GM21786 (cell line): ENCODE data around the gene PEAK3.

Experiments
- ATAC-seq: cut with Tn5 transposase; IDR thresholded peaks from one replicate; pipeline ENCODE4 v1.9.1; 2021; ENCODE audit not compliant: unreplicated experiment

The PEAK3 gene, protein sequence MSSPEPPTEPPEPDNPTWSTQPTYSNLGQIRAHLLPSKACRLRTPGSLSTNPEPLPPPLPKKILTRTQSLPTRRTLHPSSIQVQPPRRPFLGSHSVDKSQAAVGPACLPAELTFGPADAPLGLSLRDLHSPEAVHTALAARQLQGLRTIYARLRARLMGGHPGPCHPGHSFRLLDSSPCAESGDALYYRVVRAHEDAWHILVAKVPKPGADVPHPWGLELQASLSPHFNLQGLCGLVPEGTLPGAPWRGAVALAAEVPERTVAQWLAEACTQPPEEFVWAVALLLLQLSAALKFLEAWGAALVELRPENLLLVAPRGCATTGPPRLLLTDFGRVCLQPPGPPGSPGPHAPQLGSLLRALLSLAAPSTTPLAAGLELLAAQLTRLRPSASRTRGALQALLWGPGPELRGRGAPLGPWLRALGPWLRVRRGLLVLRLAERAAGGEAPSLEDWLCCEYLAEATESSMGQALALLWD

DNA sequence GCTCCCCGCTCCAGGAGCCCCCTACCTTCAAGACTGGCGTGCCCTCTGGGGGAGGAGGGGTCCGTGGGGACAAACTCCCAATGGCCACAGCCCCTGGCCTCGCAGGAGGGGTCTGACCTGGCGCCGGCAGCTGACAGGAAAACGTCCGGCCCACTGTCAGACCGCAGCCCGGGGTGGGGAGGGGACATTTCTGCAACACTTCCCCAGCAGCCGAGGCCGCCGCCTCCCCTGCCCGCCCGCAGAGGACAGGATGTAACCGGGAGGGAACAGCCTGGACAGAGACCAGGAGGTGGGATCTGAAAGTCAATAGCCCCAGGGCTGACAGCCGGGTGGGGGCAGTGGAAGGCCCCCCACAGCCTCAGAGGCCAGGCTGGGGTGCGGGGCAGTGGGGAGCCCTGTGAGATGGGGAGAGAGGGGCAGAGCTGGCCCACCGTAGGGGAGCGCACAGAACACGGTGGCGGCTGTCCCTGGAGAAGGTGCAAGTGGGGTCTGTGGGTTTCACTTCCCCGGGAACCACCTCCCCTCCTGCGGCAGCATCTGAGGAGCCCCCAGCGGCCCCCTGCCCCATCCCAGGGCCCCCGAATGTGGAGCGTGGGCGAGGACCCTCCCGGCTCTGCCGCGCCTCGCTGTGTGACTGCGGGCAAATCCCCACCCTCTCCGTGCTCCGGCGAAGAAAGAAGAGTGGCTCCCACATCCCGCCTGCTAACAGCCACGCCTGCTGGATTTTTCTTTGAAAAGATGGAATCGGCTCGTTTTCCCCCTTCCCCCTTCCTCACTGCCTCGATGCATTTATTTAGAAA lies at the start of gene PEAK3:
Gene PEAK3 (minus strand): TSS at position 114 of the 800 bp plus-strand sequence. CDS start 1,244 bp downstream, outside the sequence.
- ATAC-seq: no peak

DNA sequence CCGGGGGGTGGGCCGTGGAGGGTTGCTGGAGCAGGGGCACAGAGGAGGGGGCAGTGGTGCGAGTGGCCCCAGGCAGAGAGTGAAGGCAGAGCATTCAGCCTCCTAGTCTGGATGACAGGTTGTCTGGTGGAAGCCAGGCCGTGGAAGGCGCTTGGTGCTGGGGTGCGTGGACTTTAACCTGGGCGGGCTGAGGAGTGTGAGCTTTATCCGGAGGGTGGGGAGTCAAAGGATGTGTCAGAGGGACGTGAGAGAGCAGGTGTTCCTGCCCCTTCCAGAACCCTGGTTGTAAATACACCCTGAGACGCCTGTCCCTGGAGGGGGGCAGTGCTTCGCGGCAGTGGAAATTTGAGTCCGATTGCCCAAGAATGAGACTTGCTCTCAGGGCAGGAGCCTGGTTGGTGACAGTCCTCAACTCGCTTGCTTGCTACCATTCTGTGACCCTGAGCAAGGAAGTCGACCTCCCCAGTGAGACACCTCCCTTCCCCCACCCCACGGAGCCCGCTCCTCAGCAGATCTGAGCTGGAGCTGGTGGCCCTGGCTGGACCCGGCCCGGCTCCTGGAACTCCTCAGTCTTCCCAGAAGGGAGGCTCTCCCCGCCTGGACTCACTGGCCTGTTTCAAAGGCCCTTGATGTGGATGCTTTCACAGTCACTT lies 48.8 kb upstream of the PEAK3 start:
- ATAC-seq: no peak

DNA sequence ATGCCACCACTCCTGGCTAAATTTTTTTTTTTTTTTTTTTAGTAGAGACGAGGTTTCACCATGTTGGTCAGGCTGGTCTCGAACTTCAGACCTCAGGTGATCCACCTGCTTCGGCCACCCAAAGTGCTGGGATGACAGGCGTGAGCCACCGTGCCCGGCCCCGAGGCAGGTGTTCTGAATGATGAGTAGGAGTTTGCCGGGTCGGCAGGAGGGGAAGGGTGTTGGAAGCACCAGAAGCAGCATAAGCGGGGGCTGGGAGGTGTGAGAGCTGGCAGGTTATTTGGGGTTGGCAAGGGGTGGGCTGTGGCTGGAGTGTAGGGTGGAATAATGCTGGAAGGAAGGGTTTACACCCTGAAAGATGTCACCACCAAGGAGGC lies 48.3 kb upstream of the PEAK3 start:
- ATAC-seq: no peak

DNA sequence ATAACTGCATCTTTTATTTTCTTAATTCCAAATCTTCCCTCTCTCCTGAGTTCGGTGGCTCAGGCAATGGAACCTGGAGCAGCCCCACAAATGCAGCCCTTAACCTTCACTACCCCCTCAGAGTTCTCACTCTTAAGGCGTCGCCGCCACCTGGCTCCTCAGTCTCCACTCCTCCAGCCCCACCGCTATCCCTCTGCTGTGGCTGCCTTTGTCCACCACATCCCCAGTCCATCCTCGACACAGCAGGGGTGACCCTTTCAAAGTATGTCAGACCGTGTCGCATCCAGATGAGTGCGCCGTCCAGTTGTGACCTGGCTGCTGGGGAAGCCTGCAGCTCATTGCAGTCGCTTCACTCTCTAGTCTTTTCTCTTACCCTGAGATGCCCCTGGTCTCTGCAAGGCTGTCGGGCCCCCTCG lies 47.5 kb upstream of the PEAK3 start:
- ATAC-seq: no peak

DNA sequence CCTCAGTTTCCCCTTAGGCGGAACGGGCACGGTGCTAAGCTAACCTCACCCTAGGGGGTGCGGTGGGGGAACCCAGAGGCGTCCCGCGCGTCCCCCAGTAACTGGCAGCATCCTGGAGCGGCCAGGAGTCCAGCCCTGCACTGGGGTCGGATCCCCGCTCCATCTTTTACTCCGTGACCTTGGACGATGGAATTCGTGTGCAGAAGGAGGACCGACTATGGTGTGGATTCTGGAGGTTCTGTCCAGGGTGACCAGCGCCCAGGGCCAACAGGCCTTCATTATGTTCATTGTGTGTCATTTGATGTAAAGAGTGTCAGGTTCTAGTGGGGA lies 47.1 kb upstream of the PEAK3 start:
- ATAC-seq: no peak

DNA sequence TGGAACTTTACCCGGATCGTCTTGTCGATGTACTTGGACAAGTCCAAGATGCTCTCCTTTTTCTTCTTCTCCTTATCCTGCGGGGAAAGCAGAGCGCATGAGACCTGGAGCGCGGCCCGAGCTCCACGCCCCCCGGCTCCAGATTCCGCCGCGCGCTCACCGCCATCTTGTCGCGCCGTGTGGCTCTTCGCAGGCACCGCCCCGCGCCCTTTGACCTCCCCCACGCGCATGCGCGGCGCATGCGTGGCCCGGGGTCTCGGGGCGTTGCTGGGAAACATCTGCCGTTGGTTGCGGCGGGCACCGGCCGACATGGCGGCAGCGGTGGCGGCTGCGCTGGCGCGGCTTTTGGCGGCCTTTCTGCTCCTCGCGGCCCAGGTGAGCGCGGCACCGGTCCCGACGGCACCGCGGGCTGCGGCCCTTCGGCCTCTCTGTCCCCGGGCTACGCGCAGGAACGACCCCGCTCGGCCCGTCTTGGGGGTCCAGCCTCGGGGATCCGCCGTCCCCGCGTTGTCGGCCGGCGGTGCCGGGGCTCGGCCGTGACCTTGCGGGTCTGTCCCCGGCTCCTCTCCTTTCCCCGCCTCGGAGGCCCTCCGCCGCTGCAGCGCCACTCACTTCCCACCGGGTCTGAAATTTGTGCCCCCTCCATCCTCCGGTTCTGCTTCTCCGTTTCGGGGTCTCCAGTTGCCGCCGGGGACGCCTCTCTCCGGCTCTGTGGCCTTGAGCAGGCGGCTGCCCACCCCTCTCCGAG lies 46.6 kb upstream of the PEAK3 start, which contains the start of the genes LSM7 and SPPL2B:
Gene LSM7 (minus strand): TSS at position 186 of the 748 bp plus-strand sequence. CDS start 20 bp downstream, at position 166.
Gene SPPL2B (plus strand): TSS at position 284 of the 748 bp plus-strand sequence. CDS start 26 bp downstream, at position 310.
- no peak for ATAC-seq

DNA sequence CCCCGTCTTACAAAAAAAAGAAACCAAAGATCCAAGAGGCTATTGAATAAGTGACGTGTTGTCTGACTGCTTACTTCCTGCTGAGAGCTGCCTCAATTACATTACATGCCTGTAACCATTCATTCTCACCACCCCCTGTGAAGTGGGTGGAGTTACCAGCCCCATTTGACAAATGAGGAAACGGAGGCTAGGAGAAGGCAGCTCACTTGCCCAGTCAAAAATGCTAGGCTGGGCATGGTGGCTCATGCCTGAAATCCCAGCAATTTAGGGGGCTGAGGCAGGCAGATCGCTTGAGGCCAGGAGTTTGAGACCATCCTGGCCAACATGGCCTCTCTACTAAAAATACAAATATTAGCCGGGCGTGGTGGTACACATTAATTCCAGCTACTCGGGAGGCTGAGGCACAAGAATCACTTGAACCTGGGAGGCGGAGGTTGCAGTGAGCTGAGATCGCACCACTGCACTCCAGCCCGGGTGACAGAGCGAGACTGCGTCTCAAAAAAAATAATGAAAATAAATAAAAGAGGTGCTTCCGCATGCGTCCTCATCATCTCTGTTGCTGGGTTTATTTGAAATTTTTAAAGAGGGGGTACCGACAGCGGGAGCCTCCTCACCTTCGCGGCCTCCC lies 45.9 kb upstream of the PEAK3 start:
- ATAC-seq: no peak

DNA sequence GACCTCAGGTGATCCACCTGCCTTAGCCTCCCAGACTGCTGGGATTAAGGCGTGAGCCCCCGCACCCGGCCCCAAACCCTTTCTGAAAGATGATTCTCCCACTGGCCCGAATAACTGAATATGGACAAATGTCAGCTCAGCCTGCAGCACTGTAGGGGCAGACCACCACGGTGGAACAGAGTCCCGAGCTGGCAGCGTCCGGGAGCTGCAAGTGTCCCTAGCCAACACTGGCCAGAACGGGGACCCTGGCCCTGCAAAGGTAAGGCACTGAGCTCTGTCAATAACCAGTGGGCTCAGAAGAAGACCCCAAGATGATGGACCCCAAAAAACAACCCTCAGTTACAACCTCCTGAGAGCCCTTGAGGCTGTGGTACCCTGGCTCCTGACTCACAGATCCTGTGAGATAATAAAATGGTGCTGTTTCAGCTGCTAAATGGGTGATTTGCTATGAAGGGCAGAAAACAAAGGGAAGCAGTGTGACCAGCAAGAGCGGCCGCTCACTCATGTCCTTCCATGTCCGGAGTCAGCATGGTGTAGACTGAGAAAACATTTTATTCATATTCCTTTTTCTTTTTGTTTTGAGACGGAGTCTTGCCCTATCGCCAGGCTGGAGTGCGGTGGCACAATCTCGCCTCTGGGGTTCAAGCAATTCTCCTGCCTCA lies 44.9 kb upstream of the PEAK3 start:
- ATAC-seq: no peak

DNA sequence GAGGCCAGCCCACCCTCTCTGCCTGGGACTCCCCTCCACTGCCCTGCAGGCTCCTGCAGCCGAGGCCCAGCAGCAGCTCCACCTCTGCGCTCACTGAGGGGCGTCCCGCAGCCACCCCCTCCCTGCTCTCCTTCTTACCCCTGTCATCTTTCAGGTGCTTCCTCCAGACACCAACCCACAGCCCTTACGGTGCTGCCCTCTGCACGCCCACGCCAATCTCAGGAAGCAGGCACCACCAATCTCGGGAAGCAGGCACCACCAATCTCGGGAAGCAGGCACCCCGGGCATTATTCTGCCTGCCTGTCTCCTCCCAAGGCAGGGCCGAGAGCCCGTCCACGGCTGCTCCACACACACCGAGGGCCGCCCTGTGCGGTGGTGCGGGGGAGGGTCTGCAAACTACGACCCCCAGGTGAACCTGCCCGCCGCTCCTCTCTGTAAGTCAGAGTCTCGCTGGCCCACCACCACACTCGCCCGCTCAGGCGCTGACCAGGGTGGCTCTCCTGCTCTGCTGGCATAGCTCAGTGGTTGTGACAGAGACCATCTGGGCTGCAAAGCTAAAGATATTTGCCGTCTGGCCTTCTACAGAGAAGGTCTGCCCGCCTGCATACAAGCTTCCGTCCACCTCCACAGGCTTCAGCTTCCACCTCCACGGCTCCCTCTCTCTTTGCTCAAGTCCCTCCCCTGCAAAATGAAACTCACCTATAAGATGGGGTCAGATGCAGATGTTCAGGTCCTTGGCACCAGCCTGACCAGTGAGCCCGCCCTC lies 43.5 kb upstream of the PEAK3 start:
- no peak for ATAC-seq

DNA sequence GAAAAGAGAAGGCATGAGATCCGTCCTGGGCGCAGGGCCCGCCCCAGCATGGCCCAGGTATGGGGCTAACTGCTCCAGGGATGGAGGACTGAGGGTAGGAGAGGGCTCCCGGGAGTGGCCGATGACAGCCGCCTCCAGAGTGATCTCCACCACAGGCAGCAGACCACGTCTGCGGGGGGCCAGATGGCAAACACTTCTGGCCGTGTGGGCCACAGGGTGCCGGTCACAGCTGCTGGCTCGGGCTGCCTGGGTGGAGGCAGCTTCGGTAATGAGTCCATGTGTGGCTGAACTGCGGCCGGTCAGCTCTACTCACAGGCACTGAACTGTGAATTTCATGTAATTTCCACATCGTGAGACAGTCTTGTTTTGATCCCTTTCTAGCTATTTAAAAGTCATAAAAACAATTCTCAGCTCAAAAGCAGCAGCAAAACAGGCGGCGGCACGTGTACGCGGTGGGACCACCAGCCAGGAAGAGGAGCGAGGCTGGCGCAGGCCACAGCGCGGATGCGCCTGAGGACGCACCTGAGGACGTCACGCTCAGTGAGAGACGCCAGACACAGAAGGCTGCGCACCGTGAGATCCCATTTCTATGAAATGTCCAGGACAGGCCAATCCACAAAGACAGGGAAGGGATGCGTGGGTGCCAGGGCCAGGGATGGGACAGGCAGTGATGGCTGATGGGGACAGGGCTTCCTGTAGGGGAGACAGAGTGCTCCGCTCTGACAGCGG lies 42.4 kb upstream of the PEAK3 start:
- no peak for ATAC-seq

DNA sequence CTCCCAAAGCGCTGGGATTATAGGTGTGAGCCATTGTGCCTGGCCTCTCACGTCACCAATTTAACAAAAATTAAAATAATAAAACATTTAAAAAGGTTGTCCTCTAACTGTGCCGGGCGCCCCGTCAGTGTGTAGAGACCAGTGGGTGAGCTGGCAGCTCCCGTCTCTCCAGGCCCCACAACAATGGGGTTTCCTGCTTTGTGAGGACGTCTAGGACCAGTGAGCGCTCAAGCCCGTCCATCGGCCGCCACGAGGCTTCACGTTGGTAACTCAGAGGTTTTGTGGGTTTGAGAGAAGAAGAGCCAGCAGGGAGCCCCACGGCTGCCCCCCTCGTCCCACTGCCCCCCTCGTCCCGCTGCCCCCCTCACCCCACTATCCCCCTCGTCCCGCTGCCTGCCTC lies 41.7 kb upstream of the PEAK3 start:
- ATAC-seq: no peak

DNA sequence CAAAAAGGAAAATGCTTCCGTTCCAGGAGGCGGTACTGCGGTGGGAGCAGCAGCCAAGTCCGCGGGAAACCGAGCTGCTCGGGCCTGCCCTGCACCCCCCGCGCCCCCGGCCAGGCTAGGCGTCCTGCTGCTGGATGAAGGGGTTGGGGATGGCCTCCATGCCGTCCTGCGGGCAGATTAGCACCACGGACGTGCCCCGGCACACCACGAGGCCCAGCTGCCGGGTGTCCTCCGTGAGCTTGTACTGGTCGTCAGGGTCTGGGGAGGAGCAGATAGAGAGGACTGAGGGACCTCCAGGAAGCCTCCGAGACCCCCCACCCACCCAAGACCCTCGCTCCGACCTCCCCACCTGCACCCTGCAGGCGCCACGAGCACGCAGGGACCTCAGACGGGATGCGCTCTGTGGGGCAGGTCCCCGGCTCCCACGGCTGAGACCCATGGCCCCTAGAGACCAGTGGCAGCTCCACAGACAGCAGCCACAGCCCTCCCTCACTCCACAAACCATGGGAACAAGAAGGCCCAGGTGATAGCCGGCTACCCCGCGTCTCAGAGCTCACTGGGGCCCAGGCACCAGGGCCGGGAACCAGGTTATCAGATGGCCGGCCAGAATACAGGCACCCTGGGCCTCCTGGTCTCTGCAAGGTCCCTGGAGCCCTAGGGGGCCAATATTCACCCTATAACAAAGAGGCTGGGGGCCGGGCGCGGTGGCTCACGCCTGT lies 39.7 kb upstream of the PEAK3 start:
- ATAC-seq: no peak

DNA sequence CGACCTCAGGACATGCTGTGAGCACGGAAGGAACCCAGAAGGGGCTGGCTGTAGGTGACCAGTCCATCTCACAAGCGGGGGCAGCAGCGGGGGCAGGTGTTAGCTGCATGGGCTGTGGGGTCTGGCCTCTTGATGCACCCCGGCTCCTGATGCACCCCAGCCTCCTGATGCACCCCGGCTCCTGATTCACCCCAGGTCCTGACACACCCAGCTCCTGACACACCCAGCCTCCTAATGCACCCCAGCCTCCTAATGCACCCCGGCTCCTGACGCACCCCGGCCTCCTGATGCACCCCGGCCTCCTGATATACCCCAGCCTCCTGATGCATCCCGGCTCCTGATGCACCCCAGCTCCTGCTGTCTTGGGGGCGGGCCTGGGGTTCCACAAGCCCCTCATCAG lies 39.0 kb upstream of the PEAK3 start:
- no peak for ATAC-seq

DNA sequence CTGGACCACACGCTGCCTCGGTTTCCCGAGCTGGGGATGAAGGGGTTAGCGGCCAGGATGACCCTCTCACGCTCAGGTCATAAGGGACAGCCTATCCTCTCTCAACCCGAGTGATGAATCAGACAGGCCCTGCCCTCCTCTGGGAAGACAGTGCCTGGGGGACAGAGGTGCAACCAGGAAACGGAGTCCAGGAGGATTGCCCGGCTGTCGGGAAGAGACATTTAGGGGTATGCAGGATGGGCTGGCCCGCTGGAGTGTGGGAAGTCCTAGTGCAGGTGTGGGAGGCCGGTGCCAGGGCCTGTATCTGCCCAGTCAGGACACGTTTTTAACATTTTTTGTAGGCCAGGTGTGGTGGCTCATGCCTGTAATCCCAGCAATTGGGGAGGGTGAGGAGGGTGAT lies 38.1 kb upstream of the PEAK3 start:
- no peak for ATAC-seq

DNA sequence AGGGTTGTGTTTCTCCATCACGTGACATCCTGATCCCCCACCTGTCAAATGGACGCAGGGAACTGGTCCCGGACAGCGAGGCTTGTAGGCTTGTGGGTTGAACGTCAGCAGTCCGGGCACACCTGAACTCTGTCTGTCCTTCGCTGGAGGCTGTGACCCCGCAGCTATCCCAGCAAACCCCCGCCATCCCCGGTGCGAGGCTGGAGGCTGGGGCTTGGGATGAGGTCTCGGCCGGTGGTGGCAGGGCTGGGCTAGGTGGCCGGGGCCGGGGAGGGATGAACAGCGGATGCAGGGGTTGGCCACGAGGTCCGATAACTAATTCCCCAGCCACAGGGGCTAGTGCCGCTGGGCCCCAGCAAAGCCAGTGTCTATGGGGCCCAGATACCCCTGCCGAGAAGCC lies 37.6 kb upstream of the PEAK3 start:
- no peak for ATAC-seq

DNA sequence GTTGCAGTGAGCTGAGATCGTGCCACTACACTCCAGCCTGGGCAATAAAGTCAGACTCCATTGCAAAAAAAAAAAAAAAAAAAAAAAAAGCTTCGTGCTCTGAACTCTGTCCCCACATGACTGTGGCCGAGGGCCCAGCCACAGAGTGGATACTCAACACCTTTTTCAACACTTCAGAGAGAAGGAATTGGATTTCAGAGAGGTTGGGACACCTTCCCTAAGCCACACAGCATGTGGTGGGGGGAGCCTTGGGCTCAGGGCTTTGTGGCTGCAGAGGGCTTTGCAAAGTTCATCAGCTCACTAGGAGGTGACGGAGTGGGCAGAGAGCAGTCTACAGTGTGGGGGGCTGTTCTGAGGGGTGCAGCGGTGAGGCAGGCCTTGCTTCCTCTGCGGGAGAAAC lies 36.9 kb upstream of the PEAK3 start:
- no peak for ATAC-seq

DNA sequence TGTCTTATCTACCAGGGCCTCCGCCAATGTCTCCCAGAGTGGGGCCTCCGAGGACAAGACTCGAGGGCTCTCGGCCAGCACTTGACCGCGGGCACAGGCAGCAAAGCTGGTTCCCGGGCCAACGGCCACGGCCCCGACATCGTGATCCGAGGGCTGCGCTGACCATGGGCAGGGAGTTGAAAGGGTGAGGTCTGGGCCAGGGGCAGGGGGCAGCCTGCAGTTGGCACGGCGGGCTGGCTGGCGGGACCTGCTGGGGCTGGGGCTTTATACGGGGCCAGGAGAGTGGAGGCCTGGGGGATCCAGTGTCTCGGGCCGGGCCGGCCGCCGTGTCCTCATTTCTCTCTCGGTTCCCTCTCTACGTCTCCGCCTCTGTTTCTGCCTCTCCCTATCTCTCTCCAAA lies 35.8 kb upstream of the PEAK3 start:
- no peak for ATAC-seq

DNA sequence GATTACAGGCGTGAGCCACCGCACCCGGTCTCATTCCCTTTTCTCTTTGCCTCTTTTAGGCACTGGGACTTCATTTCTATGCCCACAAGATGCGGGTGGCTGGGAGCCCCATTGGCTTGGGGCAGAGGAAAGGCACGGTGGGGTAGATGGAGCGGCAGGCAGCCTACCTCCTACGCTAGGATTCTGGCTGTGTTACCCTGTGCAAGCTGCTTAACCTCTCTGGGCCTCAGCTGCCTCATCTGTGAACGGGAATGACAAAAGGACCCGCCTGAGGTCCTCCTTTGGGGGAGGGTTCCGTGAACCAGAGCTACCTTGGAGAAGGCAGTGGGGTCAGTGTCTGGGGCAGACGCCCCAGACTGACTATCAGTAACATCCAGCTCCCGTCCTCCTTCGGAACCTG lies 35.3 kb upstream of the PEAK3 start:
- ATAC-seq: no peak
